Lower leg skin (tissue), 3 donors: ENCODE results near the gene NR1H4.

Source experiments
- CTCF ChIP-seq, 3 donors: fragments of 450-650 bp; IDR thresholded peaks; one replicate each; pipeline ENCODE4 v1.5.1; 2016; ENCODE audit warnings: antibody characterized with exemption in 3 of 3, mild to moderate bottlenecking in 3 of 3, moderate library complexity in 2 of 3
- POLR2A ChIP-seq, 2 donors: fragments of 450-650 bp; IDR thresholded peaks; one replicate each; pipeline ENCODE4 v1.6.1; 2016 to 2017; ENCODE audit warnings: antibody characterized with exemption in 2 of 2, mild to moderate bottlenecking in 1 of 2, moderate library complexity in 1 of 2

GRCh38 chr12:100473716-100474150 is at the start of gene NR1H4:
- TF ChIP-seq CTCF (IDR thresholded peaks at IDR 0.05) (no peak), POLR2A (IDR thresholded peaks at IDR 0.05) (no peak)
